ENCODE measurements around the gene LIN52.

Gene LIN52

GRCh38 chr14:74248017-74248416 lies 163.3 kb downstream of the LIN52 start:
- DNase-seq (ENCODE audit: low read depth, low spot score), result no peak
- no peak for TF ChIP-seq CTCF (IDR thresholded peaks at IDR 0.05; ENCODE audit: low read depth, low read length)
- no peak overlapping the region for H3K4me3 ChIP-seq (ENCODE audit: low read depth, low read length)
- in situ Hi-C loops (cut with HindIII; ENCODE audit: low sequenced_read_pairs), result no loop called here

GRCh38 chr14:74249433-74250375 lies 164.9 kb downstream of the LIN52 start:
- TF ChIP-seq CTCF (IDR thresholded peaks at IDR 0.05; ENCODE audit: low read depth, low read length), result no peak
- DNase-seq (ENCODE audit: low read depth, low spot score), result no peak
- no peak overlapping the region for H3K4me3 ChIP-seq (ENCODE audit: low read depth, low read length)
- in situ Hi-C loops (cut with HindIII; ENCODE audit: low sequenced_read_pairs), result no loop called here

Measured in astrocyte of the spinal cord (primary cell).